NCI-H82 treated with DMSO at 0.1 percent for 48 hours (cell line): ENCODE measurements around the gene ZNF529.
"Not testable (repeated sequence)": the region's sequence is repeated elsewhere in the genome, so short reads cannot be mapped to it uniquely, and the experiment has no call there.

Experiments used
- DNase-seq: peaks from one replicate; lab custom pipeline; 2025; ENCODE audit not compliant: unreplicated experiment; lab: John Stamatoyannopoulos, UW

Gene ZNF529

DNA sequence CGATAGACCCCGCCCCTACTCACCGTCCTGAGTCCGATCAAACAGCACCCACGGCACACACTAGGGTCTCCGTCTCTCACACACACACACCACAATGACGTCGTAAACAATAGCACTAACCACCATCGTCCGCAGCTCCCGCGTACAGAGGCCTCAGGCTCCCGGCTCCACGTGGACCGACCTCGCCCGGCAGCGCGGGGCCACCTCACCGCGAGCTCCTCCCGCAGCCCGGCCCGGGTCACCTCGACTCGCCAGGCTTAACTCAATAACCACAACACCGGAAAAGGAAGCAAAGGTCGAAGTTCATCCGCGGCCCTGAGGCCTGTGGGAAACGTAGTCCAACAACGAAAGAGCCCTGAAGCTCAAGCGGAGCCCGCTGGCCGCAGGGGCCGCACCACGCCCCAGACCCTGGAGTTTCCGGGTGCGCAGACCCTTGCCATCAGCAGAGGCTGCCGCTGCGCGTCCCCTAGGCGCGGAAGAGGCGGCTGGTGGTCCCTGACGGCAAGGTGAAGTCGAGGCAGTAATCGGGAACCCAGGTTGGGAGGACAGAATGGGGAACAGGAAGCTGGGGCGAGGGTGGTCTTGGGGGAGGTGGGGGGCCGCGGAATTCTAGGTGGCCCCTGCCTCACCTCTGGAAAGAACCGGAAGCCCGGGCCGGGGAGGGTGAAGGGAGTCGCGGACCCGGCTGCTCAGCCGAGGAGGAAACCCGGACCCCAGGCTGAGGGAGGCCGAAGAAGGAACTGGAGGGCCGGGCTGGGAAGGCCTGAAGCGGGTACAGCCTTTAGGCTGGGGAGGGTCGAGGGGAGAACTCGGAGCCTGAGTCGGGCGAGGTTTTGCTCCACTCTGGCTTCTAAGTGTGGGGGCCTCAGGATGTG, at the start of gene ZNF529:
ZNF529 (minus strand) TSS at position 273 of the 875 bp plus-strand sequence. CDS start 946 bp downstream, outside the sequence.
- DNase-seq = peak; percentile 90

DNA sequence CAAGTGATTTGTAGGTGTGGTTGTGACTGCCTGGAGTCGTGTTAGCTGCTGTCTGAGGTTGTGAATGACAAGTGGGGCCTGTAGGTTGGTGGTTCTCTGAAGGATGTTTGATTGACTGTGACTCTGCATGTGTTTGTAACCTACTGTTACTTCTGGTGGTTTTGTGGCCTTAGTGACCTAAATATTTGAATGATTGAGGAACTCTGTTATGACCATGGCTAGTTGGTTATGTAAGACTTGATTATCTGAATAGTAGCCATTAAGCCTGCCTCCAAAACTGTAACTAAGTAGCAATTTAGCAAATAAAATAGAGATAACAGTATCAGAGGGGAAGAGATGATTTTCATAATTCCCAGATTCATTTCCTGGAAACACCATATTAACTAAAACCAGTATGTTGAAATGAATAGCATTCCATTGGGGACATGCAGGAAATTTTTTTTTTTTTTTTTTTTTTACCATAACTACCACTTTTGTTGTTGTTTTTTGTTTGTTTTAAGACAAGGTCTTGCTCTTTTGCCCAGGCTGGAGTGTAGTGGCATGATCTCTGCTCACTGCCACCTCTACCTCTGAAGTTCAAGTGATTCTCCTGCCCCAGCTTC, 32.9 kb upstream of the ZNF529 start:
- DNase-seq = peak; percentile 6

DNA sequence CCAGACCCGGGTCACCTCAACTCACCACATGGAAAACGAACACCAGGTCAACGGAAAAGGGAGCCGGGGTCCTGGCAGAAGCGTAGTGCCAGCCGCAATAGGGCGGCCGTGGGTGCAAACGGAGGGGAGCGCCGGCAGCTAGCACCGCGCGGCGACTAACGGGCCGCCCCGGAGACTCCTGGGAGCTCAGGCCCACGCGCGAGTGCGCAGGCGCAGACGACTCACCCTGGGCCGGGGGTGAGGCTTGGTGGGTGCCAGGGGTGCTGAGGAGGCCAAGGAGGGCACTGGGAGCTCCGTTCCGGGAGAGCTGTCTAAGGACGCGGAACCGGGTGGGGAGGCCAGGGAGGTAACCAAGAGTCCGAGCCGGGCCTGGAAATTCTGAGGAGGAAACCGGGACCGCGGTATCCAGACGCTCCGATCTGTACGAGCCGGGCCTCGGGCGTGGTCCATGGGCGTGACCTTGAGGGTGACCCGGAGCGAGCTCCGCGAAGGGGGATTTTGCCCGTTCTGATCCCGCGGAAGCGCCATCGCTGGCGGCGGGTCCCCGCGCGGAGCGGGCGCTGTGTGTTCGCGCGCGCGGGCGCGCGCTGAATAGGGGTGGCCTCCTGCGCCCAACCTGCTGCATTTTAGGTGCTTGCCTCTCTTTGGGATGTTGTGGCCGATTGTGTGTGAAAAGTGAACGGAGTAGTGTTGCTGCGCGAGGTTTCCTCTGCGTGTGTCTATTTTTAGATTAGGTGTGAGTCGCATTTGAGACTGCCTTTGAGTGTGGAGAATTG, 32.2 kb upstream of the ZNF529 start, which contains the start of gene ZNF382:
ZNF382 (plus strand) TSS at position 213 of the 776 bp plus-strand sequence. CDS start 4,602 bp downstream, outside the sequence.
- DNase-seq = peak; percentile 51

DNA sequence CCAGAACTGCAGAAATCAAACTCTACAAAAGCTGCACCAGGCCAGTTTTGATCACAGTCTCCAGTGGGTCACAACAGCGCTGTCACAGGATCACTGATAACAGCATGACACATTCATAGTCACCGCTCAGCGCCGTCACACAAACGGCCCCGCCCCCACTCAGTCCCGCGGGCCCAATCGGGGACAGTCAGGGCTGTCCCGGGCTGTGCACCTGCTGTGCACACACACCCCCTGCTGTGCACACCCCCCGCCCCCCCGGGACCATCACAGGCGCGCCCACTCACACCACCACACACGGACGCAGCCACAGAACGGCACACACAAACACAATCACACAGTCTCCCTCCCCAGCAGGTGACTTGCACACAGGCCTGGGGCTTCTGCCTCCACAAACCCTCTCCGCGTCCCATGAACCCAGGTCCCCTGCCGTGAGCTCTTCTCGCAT, 31.6 kb upstream of the ZNF529 start:
- peak; percentile 44 for DNase-seq

DNA sequence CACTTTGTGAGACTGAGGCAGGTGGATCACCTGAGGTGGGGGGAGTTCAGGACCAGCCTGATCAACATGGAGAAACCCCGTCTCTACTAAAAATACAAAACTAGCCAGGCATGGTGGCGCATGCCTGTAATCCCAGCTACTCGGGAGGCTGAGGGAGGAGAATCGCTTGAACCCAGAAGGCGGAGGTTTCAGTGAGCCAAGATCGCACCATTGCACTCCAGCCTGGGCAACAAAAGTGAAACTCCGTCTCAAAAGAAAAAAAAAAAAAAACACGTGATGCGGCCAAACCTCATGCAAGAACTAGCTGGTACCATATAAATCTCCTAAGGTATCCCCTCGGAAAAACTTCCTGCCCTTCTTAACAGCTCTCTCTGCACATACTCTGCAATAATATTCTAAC, 29.6 kb upstream of the ZNF529 start:
- DNase-seq = not testable (repeated sequence)

DNA sequence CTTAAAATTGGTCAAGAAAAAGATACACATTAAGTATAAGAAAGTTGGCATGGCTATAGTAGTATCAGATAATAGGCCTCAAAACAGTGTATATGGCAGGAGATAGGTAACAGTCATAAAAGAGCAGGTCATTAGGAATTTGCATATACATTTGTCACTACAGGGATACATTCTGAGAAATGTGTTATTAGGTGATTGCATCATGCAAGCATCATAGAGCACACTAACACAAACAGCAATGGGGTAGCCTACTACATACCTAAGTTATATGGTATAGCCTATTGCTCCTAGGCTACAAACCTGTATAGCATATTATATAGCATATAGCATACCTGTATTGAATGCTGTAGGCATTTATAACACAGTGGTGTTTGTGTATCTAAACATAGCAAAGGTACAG, 6.2 kb upstream of the ZNF529 start:
- DNase-seq = no peak

DNA sequence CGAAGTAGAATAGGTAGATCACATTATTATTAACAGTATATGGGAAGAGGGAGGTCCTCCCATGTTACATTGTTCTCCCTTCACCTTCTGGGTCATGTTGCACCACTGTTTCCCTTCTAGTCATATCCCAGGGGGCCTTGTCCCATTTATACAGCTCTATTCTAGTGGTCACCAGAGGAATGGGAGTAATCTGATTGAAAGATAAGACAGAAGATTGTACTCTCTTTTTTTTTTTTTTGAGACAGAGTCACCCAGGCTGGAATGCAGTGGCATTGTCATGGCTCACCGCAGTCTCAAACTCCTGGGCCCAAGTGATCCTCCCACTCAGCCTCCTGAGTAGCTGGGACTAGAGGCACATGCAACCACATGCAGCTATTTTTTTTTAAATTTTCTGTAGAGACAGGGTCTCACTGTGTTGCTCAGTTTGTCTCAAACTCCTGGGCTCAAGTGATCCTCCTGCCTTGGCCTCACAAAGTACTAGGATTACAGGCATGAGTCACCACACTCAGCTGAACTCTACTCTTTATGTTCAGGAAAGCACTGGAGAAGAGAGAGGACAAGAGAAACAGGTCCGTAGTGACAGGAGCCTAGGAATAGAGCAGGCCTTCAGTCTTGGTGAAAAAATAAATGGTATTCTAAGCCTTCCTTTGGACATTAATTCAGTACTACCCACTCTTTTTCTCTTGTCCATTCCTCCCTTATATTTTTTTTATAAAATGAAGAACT, 4.3 kb upstream of the ZNF529 start:
- DNase-seq = no peak

DNA sequence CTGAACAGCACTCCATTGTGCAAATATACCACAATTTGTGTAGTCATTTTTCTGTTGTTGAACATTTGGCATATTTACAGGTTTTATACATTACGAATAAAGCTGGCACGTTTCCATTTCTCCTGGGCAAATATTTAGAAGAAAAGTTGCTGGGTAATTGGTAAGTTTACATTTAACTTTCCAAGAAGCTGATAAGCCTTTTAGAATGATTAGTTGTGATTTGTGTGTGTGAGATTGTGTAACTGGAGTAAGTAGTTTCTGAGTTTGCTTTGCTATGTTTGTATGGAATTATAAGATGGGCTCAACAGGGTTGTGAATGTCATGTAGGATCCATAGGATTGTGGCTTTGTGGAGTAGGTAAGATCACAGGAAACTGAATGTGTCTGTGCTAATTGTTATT, 1.6 kb upstream of the ZNF529 start:
- DNase-seq = no peak

DNA sequence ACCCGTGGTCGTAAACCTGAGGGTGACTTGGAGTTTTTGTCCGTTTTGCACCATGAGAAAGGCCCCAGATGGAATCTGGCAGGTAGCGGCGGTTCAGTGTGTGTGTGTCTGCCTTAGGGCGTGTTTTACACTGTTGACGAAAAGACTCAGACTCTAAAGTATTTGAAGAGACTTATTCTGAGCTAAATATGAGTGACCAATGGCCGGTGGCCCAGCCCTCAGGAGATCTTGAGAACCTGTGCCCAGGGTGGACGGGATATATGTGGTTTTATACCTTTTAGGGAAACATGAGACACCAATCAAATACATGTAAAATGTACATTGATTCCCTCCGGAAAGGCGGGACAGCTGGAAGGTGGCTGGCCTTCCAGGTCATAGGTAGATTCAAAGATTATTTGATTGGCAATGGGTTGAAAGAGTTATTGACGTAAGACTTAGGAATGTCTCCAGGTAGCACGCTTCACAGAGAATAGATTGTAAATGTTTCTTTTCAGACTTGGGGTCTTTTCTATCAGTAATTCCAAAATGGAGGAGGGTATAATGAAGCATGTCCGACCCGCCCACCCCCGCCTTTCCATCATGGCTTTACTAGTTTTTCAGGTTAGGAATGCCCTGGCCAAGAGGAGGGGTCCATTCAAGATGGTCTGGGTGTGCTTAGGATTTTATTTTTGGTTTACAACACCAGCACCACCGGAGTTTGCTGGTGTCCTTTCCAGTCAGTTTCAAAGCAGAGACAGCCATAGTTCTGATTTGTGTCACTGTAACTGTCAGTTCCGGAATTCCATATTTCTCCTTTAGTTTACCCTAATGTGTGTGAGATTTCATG, 1.0 kb upstream of the ZNF529 start:
- DNase-seq = no peak

DNA sequence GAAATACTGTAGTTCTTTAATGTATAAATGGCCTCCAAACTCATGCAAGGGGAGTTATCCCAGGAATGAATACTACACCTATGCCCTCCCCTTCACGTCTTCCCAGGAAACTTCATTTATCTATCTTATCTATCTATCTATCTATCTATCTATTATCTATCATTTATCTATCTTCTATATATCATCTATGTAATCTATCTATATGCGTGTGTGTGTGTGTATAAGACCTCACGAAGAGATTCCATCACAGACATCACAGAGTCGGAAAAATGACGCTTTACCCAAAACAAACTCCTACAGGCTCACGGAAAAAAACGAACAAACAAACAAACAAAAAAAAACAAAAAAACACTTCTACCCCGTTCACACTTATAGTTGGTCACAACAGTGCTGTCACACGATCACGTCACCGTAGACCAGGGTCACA, 486 bp downstream of the ZNF529 start:
- no peak for DNase-seq

DNA sequence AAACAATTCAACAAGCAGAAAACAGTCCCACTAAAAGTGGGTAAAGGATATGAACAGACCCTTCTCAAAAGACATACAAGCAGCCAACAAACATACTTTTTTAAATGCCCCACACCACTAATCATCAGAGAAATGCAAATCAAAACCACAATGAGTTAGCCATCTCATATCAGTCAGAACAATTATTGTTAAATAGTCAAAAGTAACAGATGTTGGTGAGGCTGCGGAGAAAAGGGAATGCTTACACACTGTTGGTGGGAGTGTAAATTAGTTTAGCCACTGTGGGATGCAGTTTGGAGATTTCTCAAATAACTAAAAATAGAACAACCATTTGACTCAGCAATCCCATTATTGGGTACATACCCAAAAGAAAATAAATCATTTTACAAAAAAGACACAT, 8.7 kb downstream of the ZNF529 start:
- no peak for DNase-seq

DNA sequence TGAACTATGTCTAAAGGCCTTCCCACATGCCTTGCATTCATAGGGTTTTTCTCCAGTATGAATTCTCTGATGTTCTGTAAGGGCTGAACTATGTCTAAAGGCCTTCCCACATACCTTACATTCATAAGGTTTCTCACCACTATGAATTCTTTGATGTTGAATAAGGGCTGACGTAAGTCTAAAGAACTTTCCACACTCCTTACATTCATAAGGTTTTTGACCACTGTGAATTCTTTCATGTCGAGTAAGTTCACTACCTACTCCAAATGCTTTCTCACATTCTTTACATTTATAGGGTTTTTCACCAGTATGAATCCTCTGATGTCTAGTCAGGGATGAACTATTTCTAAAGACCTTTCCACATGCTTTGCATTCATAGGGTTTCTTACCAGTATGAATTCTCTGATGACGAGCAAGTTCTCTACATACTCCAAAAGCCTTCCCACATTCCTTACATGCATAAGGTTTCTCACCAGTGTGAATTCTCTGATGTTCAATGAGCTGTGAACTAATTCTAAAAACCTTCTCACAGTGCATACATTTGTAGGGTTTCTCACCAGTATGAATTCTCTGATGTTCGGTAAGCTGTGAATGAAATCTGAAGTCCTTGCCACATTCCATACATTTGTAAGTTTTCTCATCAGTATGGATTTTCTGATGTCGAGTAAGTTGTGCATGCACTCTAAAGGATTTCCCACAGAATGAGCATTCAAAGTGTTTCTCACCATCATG, 25.9 kb downstream of the ZNF529 start:
- DNase-seq = no peak

DNA sequence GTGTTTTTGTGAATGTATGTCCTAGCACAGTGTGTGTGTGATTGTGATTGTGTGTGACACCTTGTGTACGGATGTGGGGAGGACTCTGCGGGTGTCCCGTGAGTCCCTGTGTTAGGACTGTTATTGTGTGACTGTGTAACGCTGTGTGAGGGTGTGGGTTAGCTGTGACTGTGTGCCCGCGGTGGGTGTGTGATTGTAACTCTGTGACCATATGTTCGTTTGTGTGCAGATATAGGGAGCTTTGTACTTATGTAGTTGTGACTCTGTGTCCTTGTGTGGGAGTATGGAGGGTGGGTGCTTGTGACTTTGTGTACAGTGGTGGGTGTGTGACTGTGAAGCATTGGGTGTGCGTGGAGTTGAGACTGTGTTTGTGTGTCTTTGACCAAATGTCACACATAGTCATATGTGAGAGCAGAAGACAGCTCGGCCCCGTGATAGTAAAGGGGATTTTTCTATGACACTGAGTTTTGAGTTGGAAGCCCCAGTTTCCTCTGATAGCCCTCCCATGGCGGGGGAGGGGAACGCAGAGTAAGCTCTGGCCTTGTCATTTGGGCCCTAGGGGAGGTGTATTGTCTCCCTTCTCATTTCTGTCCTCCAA, 44.1 kb downstream of the ZNF529 start:
- no peak for DNase-seq

DNA sequence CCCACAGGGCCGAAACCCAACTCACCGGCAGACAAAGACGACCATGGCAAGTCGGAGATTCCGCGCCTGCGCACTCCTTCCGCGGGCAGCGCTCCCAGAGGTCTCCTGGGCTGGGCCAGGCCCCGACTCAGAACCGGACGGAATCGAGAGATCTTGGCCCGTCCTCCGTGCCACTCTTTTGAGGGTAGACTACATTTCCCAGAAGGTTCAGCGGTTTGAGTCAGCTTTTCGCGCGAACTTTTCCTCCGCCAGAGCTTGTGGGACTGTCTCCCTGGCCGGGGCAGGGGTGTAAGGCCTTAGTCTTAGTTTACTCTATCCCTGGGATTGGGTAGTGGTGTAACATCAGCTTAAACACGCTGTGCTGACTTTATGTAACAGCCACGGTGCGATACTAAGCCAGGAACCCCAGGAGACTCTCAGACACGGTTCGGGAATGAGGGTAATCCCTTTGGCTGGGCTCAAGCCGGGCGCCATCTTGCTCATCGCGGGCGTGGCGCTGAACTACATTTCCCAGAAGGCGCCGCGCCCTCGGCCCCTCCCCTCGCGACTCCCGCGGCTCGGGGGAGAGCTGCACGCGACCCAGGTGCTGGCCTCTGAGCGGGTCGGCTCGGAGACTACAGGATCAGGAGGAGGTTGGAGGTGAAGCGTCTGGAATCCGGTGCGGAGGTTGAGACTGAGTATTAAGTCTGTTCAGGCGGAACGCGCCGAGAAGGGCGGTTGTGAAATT, 44.7 kb downstream of the ZNF529 start, which contains the start of gene ZNF260:
ZNF260 (minus strand) TSS at position 78 of the 727 bp plus-strand sequence. CDS start 13,033 bp downstream, outside the sequence.
- peak; percentile 86 for DNase-seq

DNA sequence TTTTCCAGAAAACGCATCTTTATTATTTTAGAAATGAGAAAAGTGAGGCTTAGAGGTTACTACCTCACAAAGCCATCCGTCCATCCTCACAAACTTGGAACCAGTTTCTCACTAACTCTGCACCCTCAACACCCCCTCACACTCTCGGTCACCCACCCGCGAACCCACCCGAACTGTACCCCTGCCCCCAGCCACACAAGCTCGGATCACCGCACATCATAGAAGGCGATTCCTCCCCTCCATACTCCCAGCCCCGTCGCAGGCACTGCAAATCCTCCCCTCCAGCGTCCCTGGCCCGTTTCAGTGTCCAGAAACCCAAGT, 45.3 kb downstream of the ZNF529 start:
- DNase-seq = no peak

DNA sequence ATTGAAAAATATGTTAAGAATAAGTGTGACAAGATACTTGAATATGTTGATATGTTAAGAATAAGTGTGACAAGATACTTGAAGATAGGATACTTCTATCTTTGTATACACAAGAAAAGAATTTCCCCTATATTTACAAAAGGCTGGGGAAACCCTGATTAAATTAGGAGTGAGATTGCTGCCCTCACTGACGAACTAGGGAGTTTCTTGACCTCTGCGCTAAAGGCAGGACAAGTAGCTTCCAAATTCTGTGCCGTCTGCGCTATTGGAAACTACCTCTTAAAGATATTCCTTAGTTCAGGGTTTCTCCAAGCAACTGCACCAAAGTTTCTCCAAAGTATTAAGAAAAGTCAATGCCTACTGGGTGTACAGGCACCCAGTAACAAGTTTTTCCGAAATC, 45.8 kb downstream of the ZNF529 start:
- no peak for DNase-seq

DNA sequence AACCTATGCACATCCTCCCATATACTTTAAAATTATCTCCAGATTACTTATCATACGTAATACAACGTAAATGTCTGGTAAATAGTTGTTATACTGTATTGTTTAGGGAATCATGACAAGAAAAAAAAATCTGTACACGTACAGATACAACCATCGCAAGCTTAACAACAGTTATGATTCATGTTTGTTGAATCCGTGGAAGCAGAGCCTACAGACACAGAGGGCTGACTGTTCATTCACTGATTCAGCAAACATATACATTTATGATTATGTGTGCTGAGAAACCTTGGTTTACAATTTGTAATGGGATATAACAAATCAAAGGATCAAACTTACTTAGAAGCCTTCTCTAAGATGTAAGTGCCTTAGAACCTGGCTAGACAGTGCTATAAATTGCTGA, 46.5 kb downstream of the ZNF529 start:
- DNase-seq = no peak

DNA sequence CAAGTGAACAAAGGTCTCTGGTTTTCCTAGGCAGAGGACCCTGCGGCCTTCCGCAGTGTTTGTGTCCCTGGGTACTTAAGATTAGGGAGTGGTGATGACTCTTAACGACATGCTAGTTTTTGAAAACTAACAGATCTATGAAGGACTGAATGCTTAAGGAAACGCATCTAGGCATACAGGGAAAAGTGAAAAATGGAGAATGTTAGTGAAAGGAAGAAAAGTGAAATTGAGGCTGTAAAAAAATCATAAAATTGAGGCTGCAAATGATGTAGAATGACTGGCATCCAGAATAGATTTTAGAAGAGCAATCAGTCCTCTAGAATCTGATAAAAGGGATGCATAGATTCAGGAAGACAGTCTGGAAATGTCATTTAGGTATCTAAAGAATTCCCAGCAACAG, 48.5 kb downstream of the ZNF529 start:
- DNase-seq = no peak
